PC-3 (cell line): ENCODE data around the gene MAD1L1. TPM values are rescaled to one million over a fixed set of nuclear protein-coding genes. Genes with fewer than 3 reads are reported as not detected.

ENCODE experiments used
- ATAC-seq: fragments of 200-7000 bp; cut with Tn5 transposase; 2 replicates; pipeline ENCODE4 v1.9.1; 2020; ENCODE audit warnings: mild to moderate bottlenecking, moderate library complexity
- BruUV-seq: library from RNA; stranded (reverse); fragments of 400-500 nt; replicated peaks from 2 replicates; lab custom pipeline; 2021; lab: Mats Ljungman, UMichigan
- CTCF ChIA-PET: fragments of 300-600 bp; sonication (Branson Sonifier 250); formaldehyde crosslinking; loops from one replicate; lab custom pipeline; 2022; ENCODE audit warnings: antibody characterized with exemption; lab: Charles Lee
- POLR2A ChIA-PET: fragments of 300-600 bp; sonication (Branson Sonifier 250); formaldehyde crosslinking; loops from one replicate; lab custom pipeline; 2022; ENCODE audit warnings: antibody characterized with exemption; ENCODE audit not compliant: unreplicated experiment; lab: Charles Lee
- DNase-seq: peaks from one replicate; pipeline ENCODE4 v3.0.0-alpha.2; 2015
- H2AFZ ChIP-seq: fragments of 300-600 bp; sonication (generic); 2 replicates; pipeline ENCODE4 v1.6.0; 2016; ENCODE audit warnings: antibody characterized with exemption, low read length
- H3F3A ChIP-seq: fragments of 300-600 bp; sonication (generic); one replicate; pipeline ENCODE4 v1.6.0; 2017; ENCODE audit warnings: antibody characterized with exemption, low read length, control low read depth, mild to moderate bottlenecking; ENCODE audit not compliant: unreplicated experiment
- H3K27ac ChIP-seq: fragments of 300-600 bp; sonication (generic); 2 replicates; pipeline ENCODE4 v1.5.1; 2016; ENCODE audit warnings: mild to moderate bottlenecking, low read length
- H3K27me3 ChIP-seq: fragments of 300-600 bp; sonication (generic); 2 replicates; pipeline ENCODE4 v1.6.1; 2016; ENCODE audit warnings: low read length, mixed read lengths
- H3K36me3 ChIP-seq: fragments of 300-600 bp; sonication (generic); 2 replicates; pipeline ENCODE4 v1.6.1; 2016; ENCODE audit warnings: low read depth, mixed run types, low read length, mixed read lengths
- H3K4me1 ChIP-seq: fragments of 300-600 bp; sonication (generic); 2 replicates; pipeline ENCODE4 v1.5.1; 2016; ENCODE audit warnings: low read length; ENCODE audit not compliant: insufficient read depth
- H3K4me2 ChIP-seq: fragments of 300-600 bp; sonication (generic); 2 replicates; pipeline ENCODE4 v1.6.0; 2016; ENCODE audit warnings: low read length
- H3K4me3 ChIP-seq: fragments of 300-600 bp; sonication (generic); 2 replicates; pipeline ENCODE4 v1.5.1; 2016; ENCODE audit warnings: mild to moderate bottlenecking, low read length, mixed read lengths
- H3K79me2 ChIP-seq: fragments of 300-600 bp; sonication (generic); 2 replicates; pipeline ENCODE4 v1.6.1; 2017; ENCODE audit warnings: low read length, mixed read lengths
- H3K9ac ChIP-seq: fragments of 300-600 bp; sonication (generic); 2 replicates; pipeline ENCODE4 v1.6.0; 2016; ENCODE audit warnings: mild to moderate bottlenecking, low read length
- H3K9me2 ChIP-seq: fragments of 300-600 bp; sonication (generic); replicated peaks from 2 replicates; pipeline ENCODE4 v1.6.1; 2016; ENCODE audit warnings: mixed run types, low read length, mixed read lengths
- H3K9me3 ChIP-seq: fragments of 300-600 bp; sonication (generic); 2 replicates; pipeline ENCODE4 v1.6.1; 2016; ENCODE audit warnings: low read length, mixed read lengths
- H4K20me1 ChIP-seq: fragments of 300-600 bp; sonication (generic); 2 replicates; pipeline ENCODE4 v1.6.1; 2016; ENCODE audit warnings: low read length, mixed read lengths
- EZH2 ChIP-seq: fragments of 300-600 bp; sonication (generic); IDR thresholded peaks from one replicate; pipeline ENCODE4 v1.6.1; 2017; ENCODE audit warnings: antibody characterized with exemption, mild to moderate bottlenecking, low read length; ENCODE audit not compliant: unreplicated experiment
- EZH2phosphoT487 ChIP-seq: fragments of 300-600 bp; sonication (generic); IDR thresholded peaks from 2 replicates; pipeline ENCODE4 v1.6.1; 2018; ENCODE audit warnings: mild to moderate bottlenecking, antibody characterized with exemption, low read length, borderline replicate concordance
- intact Hi-C: fragments of 100-400 bp; cut with micrococcal nuclease; formaldehyde crosslinking; loops from 2 replicates; pipeline ENCODE4 v1.9.0; 2023
- total RNA-seq: library from RNA; depleted of rRNA; stranded (reverse); fragments of >200 nt; gene quantifications from 2 replicates; pipeline ENCODE4 v1.2.3, GENCODE V29; 2014
- TF ChIP-seq, protein P1 (sequence below): fragments of 300-600 bp; sonication (generic); conservative IDR thresholded peaks from 2 replicates; pipeline ENCODE4 v1.5.1; 2017; ENCODE audit warnings: antibody characterized with exemption, low read depth, mild to moderate bottlenecking, low read length

Gene MAD1L1
- total RNA-seq, 1 experiment from 2014 or later: 88.4 TPM

DNA sequence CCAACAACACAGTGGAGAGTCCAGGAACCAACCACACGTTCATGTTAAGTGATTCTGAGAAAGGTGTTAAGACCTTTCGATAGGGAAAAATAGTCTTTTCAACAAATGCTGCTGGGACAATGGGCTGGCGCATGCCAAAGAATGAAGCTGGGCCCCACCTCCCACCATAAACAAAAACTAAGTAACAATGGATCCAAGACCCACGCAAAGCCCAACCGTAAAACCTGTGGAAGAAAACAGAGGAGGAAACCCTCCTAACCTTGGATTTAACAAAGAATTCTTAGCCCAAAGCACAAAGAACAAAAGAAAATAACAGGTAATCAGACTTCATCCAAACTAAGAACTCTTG is 289.8 kb downstream of the MAD1L1 start:
- BruUV-seq: no TSS peak
- Histone ChIP-seq H3K79me2 (no peaks in the 10 kb centered on the region), H3K36me3 (no peaks in the 10 kb centered on the region), H4K20me1 (no peaks in the 10 kb centered on the region), H2AFZ (no peak overlapping the region), H3K4me1 (no peaks in the 10 kb centered on the region), H3K9me2 (no peaks in the 10 kb centered on the region), H3F3A (no peaks in the 10 kb centered on the region), H3K9me3 (no peaks in the 10 kb centered on the region), H3K4me2 (no peak overlapping the region), H3K9ac (no peak overlapping the region), H3K27me3 (no peaks in the 10 kb centered on the region), H3K4me3 (no peak overlapping the region), H3K27ac (no peak overlapping the region)
- TF ChIP-seq EZH2 (no peak), EZH2phosphoT487 (no peak)
- TF ChIP-seq, protein P1, sequence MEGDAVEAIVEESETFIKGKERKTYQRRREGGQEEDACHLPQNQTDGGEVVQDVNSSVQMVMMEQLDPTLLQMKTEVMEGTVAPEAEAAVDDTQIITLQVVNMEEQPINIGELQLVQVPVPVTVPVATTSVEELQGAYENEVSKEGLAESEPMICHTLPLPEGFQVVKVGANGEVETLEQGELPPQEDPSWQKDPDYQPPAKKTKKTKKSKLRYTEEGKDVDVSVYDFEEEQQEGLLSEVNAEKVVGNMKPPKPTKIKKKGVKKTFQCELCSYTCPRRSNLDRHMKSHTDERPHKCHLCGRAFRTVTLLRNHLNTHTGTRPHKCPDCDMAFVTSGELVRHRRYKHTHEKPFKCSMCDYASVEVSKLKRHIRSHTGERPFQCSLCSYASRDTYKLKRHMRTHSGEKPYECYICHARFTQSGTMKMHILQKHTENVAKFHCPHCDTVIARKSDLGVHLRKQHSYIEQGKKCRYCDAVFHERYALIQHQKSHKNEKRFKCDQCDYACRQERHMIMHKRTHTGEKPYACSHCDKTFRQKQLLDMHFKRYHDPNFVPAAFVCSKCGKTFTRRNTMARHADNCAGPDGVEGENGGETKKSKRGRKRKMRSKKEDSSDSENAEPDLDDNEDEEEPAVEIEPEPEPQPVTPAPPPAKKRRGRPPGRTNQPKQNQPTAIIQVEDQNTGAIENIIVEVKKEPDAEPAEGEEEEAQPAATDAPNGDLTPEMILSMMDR: no peak
- DNase-seq (no peak), ATAC-seq (no peak)
- CTCF ChIA-PET: no interaction called here
- POLR2A ChIA-PET: no interaction called here
- intact Hi-C loops: no loop called here

DNA sequence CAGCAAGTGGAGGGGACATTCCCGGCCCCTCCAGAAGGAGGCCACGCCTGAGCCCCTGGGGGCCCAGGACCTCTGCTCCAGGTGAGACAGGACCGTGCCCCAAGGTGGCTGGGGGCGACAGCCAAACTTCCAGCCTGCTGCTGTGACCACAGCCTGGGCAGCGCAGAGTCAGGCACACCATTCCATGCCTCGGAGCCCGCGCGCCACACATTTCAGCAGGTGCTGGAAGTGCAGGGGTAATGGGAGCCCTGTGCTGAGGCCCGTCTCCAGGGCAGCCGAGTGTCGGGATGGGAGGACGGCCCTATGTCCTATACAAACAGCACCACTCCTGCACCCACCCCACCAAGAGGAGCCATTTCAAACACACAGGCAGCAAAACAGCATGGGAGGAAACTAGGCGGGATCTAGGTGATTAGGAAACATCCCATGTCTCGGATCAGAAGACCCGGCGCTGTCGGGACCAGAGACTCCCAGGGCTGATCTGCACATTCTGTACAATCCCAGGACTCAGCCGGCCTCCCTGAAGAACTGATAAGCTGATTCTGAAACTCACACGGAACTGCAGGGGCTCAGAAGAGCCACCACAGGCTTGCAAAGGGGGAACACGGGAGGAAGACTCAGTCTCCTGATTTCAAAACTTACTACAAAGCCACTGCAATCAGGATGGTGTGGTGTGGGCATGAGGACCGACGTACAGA is 290.4 kb downstream of the MAD1L1 start:
- H3K9ac ChIP-seq: no peak overlapping the region
- no peaks in the 10 kb centered on the region for H3K9me2 ChIP-seq
- no peaks in the 10 kb centered on the region for H3F3A ChIP-seq
- no peak overlapping the region for H3K27ac ChIP-seq
- no peaks in the 10 kb centered on the region for H3K9me3 ChIP-seq
- no TSS peak for BruUV-seq
- no peaks in the 10 kb centered on the region for H3K4me1 ChIP-seq
- H2AFZ ChIP-seq: no peak overlapping the region
- ChIA-PET CTCF (no interaction called here), POLR2A (no interaction called here)
- no peak overlapping the region for H3K4me3 ChIP-seq
- H3K4me2 ChIP-seq: no peak overlapping the region
- no peak for ATAC-seq
- no peaks in the 10 kb centered on the region for H4K20me1 ChIP-seq
- H3K79me2 ChIP-seq: no peaks in the 10 kb centered on the region
- TF ChIP-seq EZH2 (no peak), EZH2phosphoT487 (no peak)
- TF ChIP-seq, protein P1: no peak
- DNase-seq: no peak
- no peaks in the 10 kb centered on the region for H3K36me3 ChIP-seq
- intact Hi-C loops: no loop called here
- H3K27me3 ChIP-seq: no peaks in the 10 kb centered on the region

DNA sequence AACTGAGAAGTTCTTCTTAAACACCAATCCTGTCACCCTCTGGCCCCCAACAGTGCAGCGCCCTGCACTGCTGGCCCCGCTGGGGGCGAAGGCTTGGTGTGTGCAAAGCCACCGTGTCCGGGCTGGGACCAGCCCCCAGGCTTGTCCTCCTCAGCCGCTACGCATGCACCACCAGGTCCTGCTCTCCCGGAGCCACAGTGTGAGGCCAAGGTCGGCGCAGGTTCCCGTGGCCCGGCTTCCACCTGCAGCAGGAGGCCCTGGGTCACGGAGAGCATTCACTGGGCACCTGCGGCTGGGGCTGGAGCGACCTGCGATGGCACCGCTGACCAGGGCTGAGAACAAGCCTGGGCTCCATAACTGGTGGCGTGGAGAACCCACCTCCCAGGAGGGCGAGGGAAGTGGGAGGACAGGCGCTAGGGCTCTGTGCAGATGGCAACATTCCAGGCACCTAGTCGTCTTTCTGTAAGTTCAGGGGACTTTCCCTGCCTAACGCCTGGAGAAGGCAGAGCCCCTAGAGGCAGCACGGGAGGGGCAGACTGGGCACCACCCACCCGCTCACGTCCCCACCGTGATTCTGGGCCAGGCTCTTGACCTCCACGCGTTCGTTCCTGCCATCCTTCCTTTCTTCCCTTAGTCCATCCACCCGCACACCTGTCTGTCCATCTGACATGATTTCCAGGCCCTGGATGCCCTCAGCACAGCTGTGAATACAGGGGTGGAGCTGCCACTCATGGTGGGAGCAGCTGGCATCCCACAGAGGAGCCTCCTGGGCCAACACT is 291.1 kb downstream of the MAD1L1 start:
- no peak overlapping the region for H3K27ac ChIP-seq
- no peak for TF ChIP-seq EZH2
- TF ChIP-seq EZH2phosphoT487: no peak
- TF ChIP-seq, protein P1: no peak
- no peaks in the 10 kb centered on the region for H3K9me2 ChIP-seq
- no peak for ATAC-seq
- BruUV-seq: no TSS peak
- H2AFZ ChIP-seq: no peak overlapping the region
- no peak overlapping the region for H3K4me3 ChIP-seq
- intact Hi-C loops: no loop called here
- H3K9ac ChIP-seq: no peak overlapping the region
- H3K9me3 ChIP-seq: no peaks in the 10 kb centered on the region
- no peaks in the 10 kb centered on the region for H3K4me1 ChIP-seq
- H3K79me2 ChIP-seq: no peaks in the 10 kb centered on the region
- no peak overlapping the region for H3K4me2 ChIP-seq
- no peaks in the 10 kb centered on the region for H4K20me1 ChIP-seq
- no peak for DNase-seq
- H3K27me3 ChIP-seq: no peaks in the 10 kb centered on the region
- no peaks in the 10 kb centered on the region for H3K36me3 ChIP-seq
- no peaks in the 10 kb centered on the region for H3F3A ChIP-seq
- ChIA-PET CTCF (no interaction called here), POLR2A (no interaction called here)
